Retinal pigment epithelial cell (primary cell): Measurements from ENCODE around the gene NEDD8.

Experiments
- DNase-seq: peaks from one replicate; pipeline ENCODE4 v3.0.0-alpha.2; 2010; ENCODE audit warnings: low read depth
- H3K4me3 ChIP-seq: 2 replicates; pipeline ENCODE4 v1.5.1; 2011; ENCODE audit warnings: mild to moderate bottlenecking, low read length, control low read depth, moderate library complexity
- TF ChIP-seq, protein P1 (sequence below): conservative IDR thresholded peaks from 2 replicates; pipeline ENCODE4 v1.5.1; 2011; ENCODE audit warnings: low read depth, low read length, control low read depth, inconsistent platforms

NEDD8 gene

DNA sequence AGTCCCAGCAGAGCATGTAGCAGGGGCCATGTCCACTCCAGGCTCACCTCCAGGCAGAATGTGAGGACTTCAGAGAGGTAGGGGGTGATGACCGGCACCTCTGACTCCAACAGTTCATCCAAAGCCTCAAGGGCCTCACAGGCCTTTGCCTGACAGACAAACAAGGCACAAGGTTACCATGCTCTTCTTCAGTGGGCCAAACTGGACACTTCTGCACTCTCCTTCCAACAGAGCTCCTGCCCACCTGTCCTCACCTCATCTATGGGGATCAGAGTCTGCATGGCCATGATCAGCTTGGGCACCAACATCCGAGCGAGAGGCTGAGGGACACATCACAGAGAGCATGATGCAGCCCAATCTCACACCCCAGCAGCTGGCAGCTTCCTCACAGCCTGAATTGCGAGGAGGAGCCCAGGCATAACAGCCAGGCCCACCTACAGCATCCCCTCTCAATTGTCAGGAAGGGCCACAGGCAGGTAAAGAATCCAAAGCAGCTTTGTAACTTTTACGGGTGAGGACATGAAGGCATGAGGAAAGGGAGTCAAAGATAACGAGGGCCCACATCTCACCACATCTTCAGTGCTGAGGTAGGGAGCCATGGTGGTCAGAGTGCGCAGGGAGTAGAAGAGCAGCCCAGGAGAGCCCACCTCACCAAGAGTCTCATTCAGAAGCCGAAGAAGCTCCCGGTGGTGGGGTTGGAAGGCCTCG lies 45.2 kb downstream of the NEDD8 start:
- H3K4me3 ChIP-seq, result no peak overlapping the region
- TF ChIP-seq, protein P1, sequence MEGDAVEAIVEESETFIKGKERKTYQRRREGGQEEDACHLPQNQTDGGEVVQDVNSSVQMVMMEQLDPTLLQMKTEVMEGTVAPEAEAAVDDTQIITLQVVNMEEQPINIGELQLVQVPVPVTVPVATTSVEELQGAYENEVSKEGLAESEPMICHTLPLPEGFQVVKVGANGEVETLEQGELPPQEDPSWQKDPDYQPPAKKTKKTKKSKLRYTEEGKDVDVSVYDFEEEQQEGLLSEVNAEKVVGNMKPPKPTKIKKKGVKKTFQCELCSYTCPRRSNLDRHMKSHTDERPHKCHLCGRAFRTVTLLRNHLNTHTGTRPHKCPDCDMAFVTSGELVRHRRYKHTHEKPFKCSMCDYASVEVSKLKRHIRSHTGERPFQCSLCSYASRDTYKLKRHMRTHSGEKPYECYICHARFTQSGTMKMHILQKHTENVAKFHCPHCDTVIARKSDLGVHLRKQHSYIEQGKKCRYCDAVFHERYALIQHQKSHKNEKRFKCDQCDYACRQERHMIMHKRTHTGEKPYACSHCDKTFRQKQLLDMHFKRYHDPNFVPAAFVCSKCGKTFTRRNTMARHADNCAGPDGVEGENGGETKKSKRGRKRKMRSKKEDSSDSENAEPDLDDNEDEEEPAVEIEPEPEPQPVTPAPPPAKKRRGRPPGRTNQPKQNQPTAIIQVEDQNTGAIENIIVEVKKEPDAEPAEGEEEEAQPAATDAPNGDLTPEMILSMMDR, result no peak
- no peak for DNase-seq

DNA sequence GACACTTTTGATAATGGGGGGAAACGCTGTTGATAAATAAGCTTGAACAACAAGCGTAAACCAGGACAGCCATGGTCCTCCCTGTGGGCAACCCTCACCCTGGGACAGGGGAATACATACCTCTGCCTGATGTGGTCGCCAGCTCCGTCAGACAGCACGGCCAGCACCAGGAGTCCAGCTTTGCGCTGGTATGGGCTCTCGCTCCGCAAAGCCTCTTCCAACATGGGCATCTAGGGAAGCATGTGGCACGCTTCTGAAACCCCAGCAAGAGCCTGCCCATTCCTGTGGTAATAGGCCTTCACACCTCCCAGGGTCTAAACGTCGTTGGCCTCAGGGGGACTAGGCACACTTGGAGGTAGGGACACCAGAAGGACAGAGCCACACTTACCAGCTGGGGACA lies 46.4 kb downstream of the NEDD8 start:
- no peak for DNase-seq
- TF ChIP-seq, protein P1, result no peak
- no peak overlapping the region for H3K4me3 ChIP-seq

DNA sequence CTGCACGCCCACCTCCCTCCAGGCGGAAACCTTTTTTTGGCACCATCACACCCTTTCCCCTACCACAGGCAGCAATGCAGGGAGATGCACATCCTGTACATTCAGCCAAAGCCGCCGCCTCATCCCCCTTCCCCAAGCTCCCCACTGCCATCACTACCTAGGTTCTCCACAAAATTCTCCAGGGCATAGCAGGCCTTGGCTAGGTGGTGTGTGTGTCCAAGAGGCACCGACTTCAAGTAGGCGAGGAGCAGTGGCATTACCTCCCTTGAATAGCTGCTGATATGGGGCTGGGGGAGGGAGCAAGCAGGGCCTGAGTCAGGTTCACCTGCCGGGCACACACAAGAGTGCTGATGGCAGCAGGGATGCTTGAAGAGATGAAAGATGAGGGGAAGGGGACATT lies 47.1 kb downstream of the NEDD8 start:
- TF ChIP-seq, protein P1, result no peak
- no peak for DNase-seq
- no peak overlapping the region for H3K4me3 ChIP-seq

DNA sequence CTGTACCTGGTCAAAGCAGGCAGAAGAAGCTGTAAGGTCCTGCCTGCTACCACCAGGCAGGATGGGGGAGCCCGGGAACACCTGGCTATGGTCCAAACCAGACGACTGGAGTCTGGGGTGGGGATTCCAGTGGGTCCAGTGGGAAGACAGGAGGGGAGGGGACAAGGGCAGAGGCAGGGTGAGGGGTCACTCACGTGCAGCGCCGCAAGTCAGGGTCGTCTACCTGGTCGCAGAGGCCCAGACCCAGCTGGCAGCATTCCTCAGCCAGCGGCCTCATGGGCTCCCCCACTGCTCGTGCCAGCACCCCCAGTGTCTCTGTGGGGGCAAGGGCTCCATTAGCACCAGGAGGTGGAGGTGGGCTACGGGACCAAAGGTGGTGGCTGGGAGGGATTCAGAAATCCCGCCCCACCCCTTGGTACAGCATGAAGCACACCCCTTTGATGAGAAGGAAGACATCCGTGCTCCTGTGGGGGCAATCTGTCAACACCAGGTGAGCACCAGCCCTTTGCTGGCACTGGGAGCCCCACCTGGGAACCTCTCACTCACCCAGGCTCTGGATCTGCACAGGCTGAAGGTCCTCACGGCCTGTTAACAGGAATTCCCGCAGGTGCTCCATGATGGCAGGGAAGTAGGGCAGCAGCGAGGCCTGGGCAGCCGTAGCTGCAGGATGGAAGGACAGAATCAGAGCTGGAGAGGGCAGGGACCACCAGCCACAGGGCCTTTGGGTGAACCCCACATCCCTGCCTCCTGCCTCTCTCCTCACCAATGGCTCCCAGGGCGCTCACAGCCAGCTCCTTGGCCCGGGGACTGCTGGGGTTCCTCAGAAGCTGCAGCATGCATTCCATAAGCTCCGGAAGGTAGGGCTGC lies 47.8 kb downstream of the NEDD8 start:
- DNase-seq, result no peak
- H3K4me3 ChIP-seq, result no peak overlapping the region
- TF ChIP-seq, protein P1, result no peak

DNA sequence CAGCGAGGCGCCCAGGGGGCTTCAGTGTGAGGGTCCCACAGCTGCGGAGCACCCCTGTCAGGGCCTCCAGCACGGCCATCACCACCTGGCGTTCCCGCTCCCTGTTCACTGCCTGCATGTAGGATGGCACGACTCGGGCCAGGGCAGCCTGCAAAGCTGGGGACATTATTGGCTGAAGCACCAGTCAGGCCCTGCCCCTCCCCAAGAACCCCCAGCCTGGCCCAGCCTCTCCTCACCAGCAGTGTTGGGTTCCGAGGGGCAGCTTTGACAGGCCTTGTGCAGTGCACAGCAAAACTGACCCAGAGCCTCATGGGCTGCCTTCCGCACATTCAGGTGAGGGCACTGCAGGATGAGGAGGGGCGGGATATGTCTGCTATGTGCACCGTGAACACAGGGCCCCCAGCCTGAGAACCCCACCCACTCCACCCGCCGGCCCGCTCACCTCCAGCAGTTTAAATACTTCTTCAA lies 49.1 kb downstream of the NEDD8 start:
- no peak overlapping the region for H3K4me3 ChIP-seq
- TF ChIP-seq, protein P1, result no peak

DNA sequence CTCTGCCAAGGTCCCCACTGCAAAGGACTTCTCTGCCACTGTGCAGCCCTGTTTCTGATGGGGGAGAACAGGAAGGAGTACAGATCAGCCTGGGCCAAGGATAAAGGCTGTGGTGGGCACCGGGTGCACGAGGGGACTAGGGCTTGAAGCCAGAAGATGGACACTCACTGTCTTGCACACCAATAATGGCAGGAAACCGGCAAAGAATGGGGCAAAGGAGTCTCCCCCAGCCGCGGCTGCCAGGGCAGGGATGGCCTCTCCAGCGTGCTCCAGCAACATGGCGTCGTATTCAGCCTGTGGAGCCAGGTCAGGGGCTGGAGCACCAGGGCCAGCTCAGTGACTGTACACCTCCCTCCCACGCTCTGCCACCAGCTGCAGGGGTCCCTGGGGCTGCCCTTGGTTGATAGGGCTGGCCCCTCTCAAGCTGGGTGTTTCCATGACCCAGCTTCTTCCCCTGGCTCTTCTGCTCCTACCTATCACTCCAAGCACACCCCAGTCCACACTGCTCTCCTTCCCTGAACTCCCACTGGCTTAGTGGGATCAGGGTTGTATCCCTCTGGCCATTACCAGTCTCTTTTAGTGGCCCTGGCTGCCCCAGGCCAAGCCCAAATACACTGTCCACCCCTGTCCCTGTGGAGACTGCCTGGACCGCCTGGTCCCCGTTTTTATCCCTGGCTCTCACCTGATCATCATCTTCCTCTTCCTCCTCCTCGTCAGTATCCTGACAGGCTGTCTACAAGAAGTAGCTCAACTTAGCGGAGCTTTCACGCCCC lies 49.9 kb downstream of the NEDD8 start:
- H3K4me3 ChIP-seq, result no peak overlapping the region
- DNase-seq, result no peak
- TF ChIP-seq, protein P1, result no peak

More for the DNA sequence above, 49.1 kb downstream of the NEDD8 start:
- DNase-seq, result no peak
